ENCODE data around the gene ERFE. TPM values are rescaled to one million over a fixed set of nuclear protein-coding genes. Genes with fewer than 3 reads are reported as not detected.
A peak's percentile ranks its signal among the peaks of the same experiment; 100 is the strongest.

The ERFE gene
- polyA plus RNA-seq, 1 of the 3 experiments (the other 2 are of a cell fraction): 1.3 TPM

- Histone ChIP-seq H3K36me3 (replicated peaks in 1 of 2; ENCODE audit: control insufficient read depth in 1 of 2, insufficient read depth in 2 of 2, low read length in 1 of 2) (peaks cover 0 to 17% of the 10 kb centered on the region in 2 experiments), H3K9me2 (no peaks in the 10 kb centered on the region), H3K4me2 (peak within 1 kb of the TSS; percentile 95), H3K79me2 (ENCODE audit: insufficient read depth) (peaks cover 50% of the 10 kb centered on the region), H3K9ac (peak within 1 kb of the TSS; percentile 79), H3K27ac (ENCODE audit: low read depth in 2 of 2, low read length in 1 of 2) (peak within 1 kb of the TSS; percentile 50 to 88), H4K20me1 (ENCODE audit: insufficient read depth) (peaks cover 45% of the 10 kb centered on the region), H3K9me3 (no peaks in the 10 kb centered on the region), H3K4me3 (ENCODE audit: low read depth in 2 of 2, low read length in 1 of 2) (peak within 1 kb of the TSS; percentile 76 to 91), H3K4me1 (ENCODE audit: control insufficient read depth in 1 of 2, insufficient read depth in 2 of 2, low read depth in 1 of 2, low read length in 1 of 2) (peaks cover 14 to 17% of the 10 kb centered on the region in 2 experiments; a peak in 2 of 4 replicates), H2AFZ (ENCODE audit: low read depth) (peak within 1 kb of the TSS; percentile 99), H3K27me3 (ENCODE audit: insufficient read depth) (peaks cover 9% of the 10 kb centered on the region), H3F3A (replicated peaks; ENCODE audit: insufficient read depth) (peaks cover 5% of the 10 kb centered on the region)
- peak; percentile 100 for DNase-seq
- WGBS (ENCODE audit: low lambda C conversion rate): 0% methylated on average over 3 of the region's 126 CpGs
- CTCF ChIA-PET: interaction anchor here (0.6 to 1.4 kb wide), 6 partner anchors 37 to 345 kb away, joined by 3 to 4 read pairs (median 3); partner anchors contain the start of gene HES6
- POLR2A ChIA-PET: interaction anchor here (1.6 kb wide), 1 partner anchor 40 kb away, joined by 5 read pairs; no protein-coding TSS in a partner anchor
- TF ChIP-seq NRF1 (IDR thresholded peaks at IDR 0.05; ENCODE audit: low read depth, low read length) (peak; percentile 78), ZBTB33 (IDR thresholded peaks at IDR 0.05; ENCODE audit: borderline replicate concordance, low read depth) (no peak), GATA2 (CRISPR knock-in tag; IDR thresholded peaks at IDR 0.05) (no peak), FOXJ3 (CRISPR knock-in tag; IDR thresholded peaks at IDR 0.05) (no peak), ELF1 (IDR thresholded peaks at IDR 0.05) (no peak), MXI1 (IDR thresholded peaks at IDR 0.05; ENCODE audit: low read depth, low read length) (peak; percentile 60), NFIC (IDR thresholded peaks at IDR 0.05; ENCODE audit: borderline replicate concordance) (no peak), SIN3A (IDR thresholded peaks at IDR 0.05; ENCODE audit: borderline replicate concordance, low read depth, low read length) (no peak; the same call in 1 of the 2 replicates), TAF1 (IDR thresholded peaks at IDR 0.05; ENCODE audit: borderline replicate concordance, low read depth, low read length) (no peak), EP300 (IDR thresholded peaks at IDR 0.05; ENCODE audit: borderline replicate concordance in 1 of 2, low read depth in 1 of 2, low read length in 1 of 2) (no peak), CTCF (IDR thresholded peaks at IDR 0.05) (no peak), POLR2AphosphoS5 (IDR thresholded peaks at IDR 0.05; ENCODE audit: low read depth, low read length) (peak; percentile 83), TEAD4 (IDR thresholded peaks at IDR 0.05; ENCODE audit: borderline replicate concordance, insufficient read depth) (no peak), FOXM1 (IDR thresholded peaks at IDR 0.05; ENCODE audit: low read depth) (no peak), RAD21 (IDR thresholded peaks at IDR 0.05; ENCODE audit: low read length) (no peak), EZH2phosphoT487 (IDR thresholded peaks at IDR 0.05; ENCODE audit: borderline replicate concordance, low read depth) (no peak), IRF3 (IDR thresholded peaks at IDR 0.05; ENCODE audit: low read depth, low read length) (no peak), GABPA (IDR thresholded peaks at IDR 0.05; ENCODE audit: low read depth) (no peak), JUND (IDR thresholded peaks at IDR 0.05) (no peak), RXRA (IDR thresholded peaks at IDR 0.05; ENCODE audit: borderline replicate concordance, low read depth) (no peak), RCOR1 (IDR thresholded peaks at IDR 0.05; ENCODE audit: low read length) (no peak), USF2 (IDR thresholded peaks at IDR 0.05; ENCODE audit: borderline replicate concordance, low read depth, low read length) (no peak), CHD2 (IDR thresholded peaks at IDR 0.05; ENCODE audit: low read length, partially characterized antibody) (no peak), PBX3 (IDR thresholded peaks at IDR 0.05) (peak; percentile 73), YY1 (IDR thresholded peaks at IDR 0.05; ENCODE audit: low read depth) (0 out of 2 replicates have a peak, but pooled peaks have one; percentile 25)
- TF ChIP-seq, protein P1, sequence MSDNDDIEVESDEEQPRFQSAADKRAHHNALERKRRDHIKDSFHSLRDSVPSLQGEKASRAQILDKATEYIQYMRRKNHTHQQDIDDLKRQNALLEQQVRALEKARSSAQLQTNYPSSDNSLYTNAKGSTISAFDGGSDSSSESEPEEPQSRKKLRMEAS (IDR thresholded peaks at IDR 0.05; ENCODE audit: low read depth): peak; percentile 62
These were observed 44.6 kb downstream of the ERFE start, which contains the start of gene ILKAP for GRCh38 chr2:238203094-238203972. ILKAP (minus strand) TSS chr2:238203695; CDS start chr2:238203553, 142 bp downstream.
